OCI-LY1 (cell line): ENCODE results near the gene CNOT6L.

Source experiments
- H2AFZ ChIP-seq: fragments of 200-600 bp; sonication (generic), shearing (Covaris generic); 2 replicates; pipeline ENCODE4 v1.6.0; 2014; ENCODE audit warnings: antibody characterized with exemption, mild to moderate bottlenecking, low read length
- H3F3A ChIP-seq: fragments of 200-600 bp; sonication (generic), shearing (Covaris generic); 2 replicates; pipeline ENCODE4 v1.6.0; 2014; ENCODE audit warnings: mild to moderate bottlenecking, antibody characterized with exemption, low read length, moderate library complexity; ENCODE audit not compliant: insufficient read depth
- H3K27ac ChIP-seq: fragments of 200-600 bp; sonication (generic); 2 replicates; pipeline ENCODE4 v1.5.1; 2014; ENCODE audit warnings: low read length, mixed run types, mild to moderate bottlenecking, low read depth; ENCODE audit not compliant: poor library complexity, severe bottlenecking
- H3K27me3 ChIP-seq: fragments of 200-600 bp; sonication (generic); 2 replicates; pipeline ENCODE4 v1.6.0; 2014; ENCODE audit warnings: antibody characterized with exemption, mild to moderate bottlenecking, low read length, moderate library complexity; ENCODE audit not compliant: insufficient read depth
- H3K36me3 ChIP-seq: fragments of 200-600 bp; sonication (generic); 2 replicates; pipeline ENCODE4 v1.6.1; 2014; ENCODE audit warnings: mild to moderate bottlenecking, antibody characterized with exemption, low read length, moderate library complexity, mixed read lengths; ENCODE audit not compliant: insufficient read depth
- H3K4me1 ChIP-seq: fragments of 200-600 bp; sonication (generic); 2 replicates; pipeline ENCODE4 v1.5.1; 2014; ENCODE audit warnings: mild to moderate bottlenecking, low read length, moderate library complexity; ENCODE audit not compliant: insufficient read depth, severe bottlenecking
- H3K4me2 ChIP-seq: fragments of 200-600 bp; sonication (generic), shearing (Covaris generic); 2 replicates; pipeline ENCODE4 v1.6.1; 2014; ENCODE audit warnings: low read length
- H3K4me3 ChIP-seq: fragments of 200-600 bp; sonication (generic); 2 replicates; pipeline ENCODE4 v1.5.1; 2014; ENCODE audit warnings: low read length, low read depth, mild to moderate bottlenecking, mixed read lengths; ENCODE audit not compliant: poor library complexity, severe bottlenecking
- H3K79me2 ChIP-seq: fragments of 200-600 bp; shearing (Covaris generic); 2 replicates; pipeline ENCODE4 v1.6.1; 2016; ENCODE audit warnings: mixed run types, low read length, mixed read lengths; ENCODE audit not compliant: insufficient read depth
- H3K9ac ChIP-seq: fragments of 200-600 bp; sonication (generic), shearing (Covaris generic); 2 replicates; pipeline ENCODE4 v1.6.1; 2014; ENCODE audit warnings: mild to moderate bottlenecking, low read length, mixed read lengths
- H3K9me2 ChIP-seq: fragments of 200-600 bp; sonication (generic), shearing (Covaris generic); 2 replicates; pipeline ENCODE4 v1.6.1; 2014; ENCODE audit warnings: low read depth, mild to moderate bottlenecking, low read length, mixed read lengths
- H3K9me3 ChIP-seq: fragments of 200-600 bp; shearing (Covaris generic); 2 replicates; pipeline ENCODE4 v1.6.1; 2014; ENCODE audit warnings: low read length, mixed read lengths
- H4K20me1 ChIP-seq: fragments of 200-600 bp; sonication (generic), shearing (Covaris generic); 2 replicates; pipeline ENCODE4 v1.6.0; 2016; ENCODE audit warnings: mild to moderate bottlenecking, low read length; ENCODE audit not compliant: insufficient read depth
- EZH2 ChIP-seq: fragments of 200-600 bp; sonication (generic), shearing (Covaris generic); IDR thresholded peaks from 2 replicates; pipeline ENCODE4 v1.8.0; 2017; ENCODE audit warnings: borderline replicate concordance, mixed run types, mild to moderate bottlenecking, antibody characterized with exemption, low read length, moderate library complexity, mixed read lengths
- TF ChIP-seq, protein P1 (sequence below): fragments of 200-600 bp; sonication (generic), shearing (Covaris generic); IDR thresholded peaks from 2 replicates; pipeline ENCODE4 v1.5.1; 2017; ENCODE audit warnings: mild to moderate bottlenecking, antibody characterized with exemption, low read length, moderate library complexity, mixed read lengths

Gene CNOT6L

DNA sequence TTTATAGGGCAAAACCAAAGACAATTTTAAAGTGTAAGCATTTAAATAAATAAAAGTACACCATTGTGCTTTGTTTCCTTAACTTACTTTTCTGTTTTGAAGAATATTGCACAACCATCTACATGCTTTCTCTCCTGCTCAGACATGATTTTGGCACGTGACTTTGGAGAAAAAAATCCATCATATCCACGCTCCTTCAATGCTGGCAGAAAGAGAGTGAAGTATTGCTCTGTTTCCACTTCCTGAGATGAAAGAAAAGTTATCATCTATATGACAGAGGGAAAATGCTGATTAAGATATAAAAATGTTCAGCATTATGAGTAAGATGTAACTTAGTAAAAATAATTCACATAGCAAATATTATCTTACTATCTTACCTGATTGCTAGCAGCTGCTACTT lies 77.1 kb downstream of the CNOT6L start:
- H3K4me2 ChIP-seq, result no peak overlapping the region
- H3K9me3 ChIP-seq, result no peaks in the 10 kb centered on the region
- TF ChIP-seq, protein P1, sequence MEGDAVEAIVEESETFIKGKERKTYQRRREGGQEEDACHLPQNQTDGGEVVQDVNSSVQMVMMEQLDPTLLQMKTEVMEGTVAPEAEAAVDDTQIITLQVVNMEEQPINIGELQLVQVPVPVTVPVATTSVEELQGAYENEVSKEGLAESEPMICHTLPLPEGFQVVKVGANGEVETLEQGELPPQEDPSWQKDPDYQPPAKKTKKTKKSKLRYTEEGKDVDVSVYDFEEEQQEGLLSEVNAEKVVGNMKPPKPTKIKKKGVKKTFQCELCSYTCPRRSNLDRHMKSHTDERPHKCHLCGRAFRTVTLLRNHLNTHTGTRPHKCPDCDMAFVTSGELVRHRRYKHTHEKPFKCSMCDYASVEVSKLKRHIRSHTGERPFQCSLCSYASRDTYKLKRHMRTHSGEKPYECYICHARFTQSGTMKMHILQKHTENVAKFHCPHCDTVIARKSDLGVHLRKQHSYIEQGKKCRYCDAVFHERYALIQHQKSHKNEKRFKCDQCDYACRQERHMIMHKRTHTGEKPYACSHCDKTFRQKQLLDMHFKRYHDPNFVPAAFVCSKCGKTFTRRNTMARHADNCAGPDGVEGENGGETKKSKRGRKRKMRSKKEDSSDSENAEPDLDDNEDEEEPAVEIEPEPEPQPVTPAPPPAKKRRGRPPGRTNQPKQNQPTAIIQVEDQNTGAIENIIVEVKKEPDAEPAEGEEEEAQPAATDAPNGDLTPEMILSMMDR, result no peak
- no peak for TF ChIP-seq EZH2
- H3K27ac ChIP-seq, result no peak overlapping the region
- H3K4me3 ChIP-seq, result no peak overlapping the region
- H4K20me1 ChIP-seq, result no peaks in the 10 kb centered on the region
- no peaks in the 10 kb centered on the region for H3K9me2 ChIP-seq
- no peaks in the 10 kb centered on the region for H3K79me2 ChIP-seq
- H3K36me3 ChIP-seq, result peaks cover 65% of the 10 kb centered on the region
- no peaks in the 10 kb centered on the region for H3F3A ChIP-seq
- no peak overlapping the region for H2AFZ ChIP-seq
- no peaks in the 10 kb centered on the region for H3K27me3 ChIP-seq
- H3K9ac ChIP-seq, result no peak overlapping the region
- H3K4me1 ChIP-seq, result no peaks in the 10 kb centered on the region

DNA sequence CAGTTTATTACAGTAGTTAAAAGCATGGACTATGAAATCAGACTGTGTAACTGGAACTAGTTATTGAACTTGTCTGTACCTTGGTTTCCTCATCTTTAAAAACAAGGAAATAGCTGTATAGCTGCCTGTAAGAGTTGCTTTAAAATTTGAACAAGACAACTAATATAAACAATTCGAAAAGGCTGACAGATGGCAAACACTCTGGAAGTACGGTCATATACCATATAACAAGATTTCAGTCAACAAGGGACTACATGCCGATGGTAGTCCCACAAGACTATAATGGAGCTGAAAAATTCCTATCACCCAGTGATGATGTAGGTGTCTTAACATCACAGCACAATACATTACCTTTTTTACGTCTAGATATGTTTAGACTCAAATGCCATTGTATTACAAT lies 78.7 kb downstream of the CNOT6L start:
- TF ChIP-seq, protein P1, result no peak
- no peak for TF ChIP-seq EZH2
- Histone ChIP-seq H4K20me1 (no peaks in the 10 kb centered on the region), H3K4me3 (no peak overlapping the region), H3K4me2 (no peak overlapping the region), H3K27ac (no peak overlapping the region), H3K9me3 (no peaks in the 10 kb centered on the region), H3K36me3 (peaks cover 54% of the 10 kb centered on the region), H3K4me1 (no peaks in the 10 kb centered on the region), H3F3A (no peaks in the 10 kb centered on the region), H2AFZ (no peak overlapping the region), H3K79me2 (no peaks in the 10 kb centered on the region), H3K27me3 (no peaks in the 10 kb centered on the region), H3K9ac (no peak overlapping the region), H3K9me2 (no peaks in the 10 kb centered on the region)

DNA sequence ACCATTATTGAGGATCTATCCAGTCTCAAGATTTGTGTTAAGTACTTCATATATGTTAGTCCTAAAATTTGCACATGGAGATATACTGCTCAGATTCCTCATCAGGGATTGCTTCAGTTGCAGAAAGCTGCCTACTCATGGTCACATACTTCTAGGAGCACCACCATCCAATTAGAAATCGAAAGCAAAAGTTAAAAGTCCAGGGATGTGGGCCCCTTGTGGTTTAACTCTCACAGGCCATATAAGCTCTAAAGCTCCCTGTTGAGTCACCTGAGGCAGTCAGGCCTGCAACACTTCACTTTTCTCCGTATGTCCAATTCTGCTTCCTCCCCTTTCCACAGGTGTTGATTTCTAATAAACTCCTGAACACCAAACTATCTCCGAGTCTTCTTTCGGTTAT lies 84.2 kb downstream of the CNOT6L start:
- Histone ChIP-seq H3F3A (no peaks in the 10 kb centered on the region), H3K9me3 (no peaks in the 10 kb centered on the region), H3K9ac (no peak overlapping the region), H3K36me3 (peaks cover 46% of the 10 kb centered on the region), H3K9me2 (no peaks in the 10 kb centered on the region), H2AFZ (no peak overlapping the region), H3K27me3 (no peaks in the 10 kb centered on the region), H4K20me1 (no peaks in the 10 kb centered on the region), H3K79me2 (no peaks in the 10 kb centered on the region), H3K4me2 (no peak overlapping the region), H3K4me1 (no peaks in the 10 kb centered on the region), H3K27ac (no peak overlapping the region), H3K4me3 (no peak overlapping the region)
- no peak for TF ChIP-seq EZH2
- TF ChIP-seq, protein P1, result no peak
